Measurements from ENCODE around the gene DYNC1I2. TPM values are rescaled to one million over a fixed set of nuclear protein-coding genes. Genes with fewer than 3 reads are reported as not detected.

Gene DYNC1I2
- 60.4 to 84.8 TPM (median 70.2 TPM) in 5 replicates for total RNA-seq (2022; extraction: Qiagen RNA extraction)

DNA sequence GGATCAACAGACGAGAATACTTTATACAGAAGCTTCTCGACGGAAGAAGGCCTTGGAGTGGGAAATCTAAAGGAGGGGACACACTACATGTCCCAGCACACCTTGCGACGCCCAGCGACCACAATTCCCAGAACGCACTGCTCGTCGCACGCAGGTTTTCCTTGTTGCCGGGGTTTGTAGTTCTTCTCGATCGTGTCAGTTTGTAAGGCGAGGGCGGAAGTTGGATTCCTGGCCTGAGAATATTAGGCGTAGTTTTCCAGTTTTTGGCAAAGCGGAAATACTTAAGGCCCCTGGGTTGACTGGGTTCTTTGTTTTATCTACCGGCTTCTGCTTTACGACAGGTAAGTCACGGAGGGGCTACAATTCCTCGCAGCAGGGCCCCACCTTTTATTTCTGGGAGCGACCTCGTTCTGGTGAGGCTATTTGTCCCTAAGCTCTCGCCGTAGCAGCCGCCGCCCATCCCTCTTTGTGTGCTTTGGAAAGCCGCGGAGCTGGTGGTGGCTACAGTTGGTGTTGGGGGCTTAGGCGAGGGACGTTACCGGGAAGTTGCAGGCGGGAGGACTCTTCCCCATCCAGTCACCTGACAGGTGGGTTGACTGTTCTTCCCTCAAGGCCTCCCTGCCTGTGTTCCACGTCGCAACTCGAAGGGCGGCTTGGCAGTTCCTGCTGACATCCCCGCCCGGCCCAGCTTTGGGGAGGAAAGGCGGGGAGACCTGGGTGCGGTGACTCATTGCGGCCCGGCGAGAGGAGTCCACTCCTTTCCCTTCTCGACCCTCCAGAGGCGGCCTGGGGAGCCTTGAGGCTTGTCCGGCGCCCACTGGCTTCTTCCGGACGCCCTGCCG is at the start of gene DYNC1I2:
DYNC1I2 (plus strand) TSS at position 183 of the 842 bp plus-strand sequence. CDS start 2,687 bp downstream, outside the sequence.

Other genes starting within 250 kb of the DYNC1I2 start
- gene CYBRD1, start 165.0 kb upstream of the DYNC1I2 start, total RNA-seq (2022; extraction: Qiagen RNA extraction) = 28.8 to 37.7 TPM (median 33.5 TPM) in 5 replicates
- 13.3 to 14.8 TPM (median 14.1 TPM) in 5 replicates for gene SLC25A12, start 206.8 kb downstream of the DYNC1I2 start, total RNA-seq (2022; extraction: Qiagen RNA extraction)
- gene HAT1, start 235.0 kb downstream of the DYNC1I2 start, total RNA-seq (2022; extraction: Qiagen RNA extraction) = 66.7 to 90.0 TPM (median 67.7 TPM) in 5 replicates